LNCaP clone FGC (cell line): ENCODE results near the gene RADIL.

Source experiments
- DNase-seq: peaks from one replicate; pipeline ENCODE4 v3.0.0-alpha.2; 2011; ENCODE audit warnings: low read depth
- H3K4me3 ChIP-seq: 2 replicates; pipeline ENCODE4 v1.5.1; 2011; ENCODE audit warnings: mild to moderate bottlenecking, low read depth, low read length, control low read depth
- CTCF ChIP-seq: IDR thresholded peaks from 2 replicates; pipeline ENCODE4 v1.5.1; 2012; ENCODE audit warnings: mild to moderate bottlenecking; ENCODE audit not compliant: control insufficient read depth, insufficient read depth; ENCODE audit errors: extremely low read depth

Gene RADIL

GRCh38 chr7:4785371-4785770 is 98.1 kb downstream of the RADIL start:
- no peak for TF ChIP-seq CTCF
- DNase-seq: no peak
- H3K4me3 ChIP-seq: no peak overlapping the region

- TF ChIP-seq CTCF: no peak
- no peak overlapping the region for H3K4me3 ChIP-seq
- DNase-seq: no peak
Measured at GRCh38 chr7:4784799-4785198, 98.7 kb downstream of the RADIL start.

- H3K4me3 ChIP-seq: no peak overlapping the region
- no peak for DNase-seq
- TF ChIP-seq CTCF: no peak
Measured at GRCh38 chr7:4783762-4784351, 99.7 kb downstream of the RADIL start.

GRCh38 chr7:4783292-4783652 is 100.2 kb downstream of the RADIL start:
- TF ChIP-seq CTCF: no peak
- DNase-seq: no peak
- H3K4me3 ChIP-seq: no peak overlapping the region

GRCh38 chr7:4782333-4783291 is 100.9 kb downstream of the RADIL start:
- H3K4me3 ChIP-seq: no peak overlapping the region
- no peak for DNase-seq
- TF ChIP-seq CTCF: no peak

GRCh38 chr7:4781366-4782069 is 102.0 kb downstream of the RADIL start:
- no peak for DNase-seq
- no peak overlapping the region for H3K4me3 ChIP-seq
- TF ChIP-seq CTCF: no peak
